ENCODE data around the gene IQGAP2. TPM values are rescaled to one million over a fixed set of nuclear protein-coding genes. Genes with fewer than 3 reads are reported as not detected.

The IQGAP2 gene
- total and polyA plus RNA-seq, 5 donors, result 3.0 to 9.2 (median 6.2) TPM

GRCh38 chr5:76494201-76494600, 91.1 kb downstream of the IQGAP2 start:
- Histone ChIP-seq H3K27me3 (ENCODE audit: control insufficient read depth, insufficient read depth) (no peaks in the 10 kb centered on the region), H3K27ac (ENCODE audit: low read length) (no peak overlapping the region), H3K9me3 (ENCODE audit: control insufficient read depth, low read length) (no peaks in the 10 kb centered on the region), H3K4me1 (ENCODE audit: control insufficient read depth, insufficient read depth, low read length) (no peaks in the 10 kb centered on the region), H3K4me3 (ENCODE audit: low read length) (no peak overlapping the region)
- intact Hi-C loops (cut with DNase I), result no loop called here
- WGBS, result 80% methylated on average over 4 of the region's 4 CpGs
- ATAC-seq, result no peak
- no peak for DNase-seq

GRCh38 chr5:76495870-76496269, 92.8 kb downstream of the IQGAP2 start:
- no peaks in the 10 kb centered on the region for H3K27me3 ChIP-seq (ENCODE audit: control insufficient read depth, insufficient read depth)
- no peak for ATAC-seq
- H3K4me1 ChIP-seq (ENCODE audit: control insufficient read depth, insufficient read depth, low read length), result no peaks in the 10 kb centered on the region
- H3K9me3 ChIP-seq (ENCODE audit: control insufficient read depth, low read length), result no peaks in the 10 kb centered on the region
- intact Hi-C loops (cut with DNase I), result no loop called here
- H3K27ac ChIP-seq (ENCODE audit: low read length), result no peak overlapping the region
- no peak for DNase-seq
- WGBS, result 80% methylated on average over 4 of the region's 4 CpGs
- H3K4me3 ChIP-seq (ENCODE audit: low read length), result no peak overlapping the region

DNA sequence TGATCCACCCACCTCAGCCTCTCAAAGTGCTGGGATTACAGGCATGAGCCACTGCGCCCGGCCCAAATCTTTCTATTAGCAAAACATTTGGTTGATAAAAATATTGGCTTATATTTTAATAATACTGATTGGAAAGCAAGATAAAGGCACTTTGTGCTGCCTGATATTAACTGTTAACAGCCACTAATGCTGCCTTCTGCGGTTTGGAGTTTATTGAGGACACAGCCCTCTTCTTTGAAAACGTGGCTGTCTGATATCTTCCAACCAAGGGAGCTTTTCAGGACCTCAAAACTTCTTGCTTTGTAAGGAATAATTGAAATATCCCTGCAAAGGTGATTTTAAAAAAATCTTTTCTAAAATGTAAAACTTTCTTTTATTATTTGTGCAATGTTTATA, 94.0 kb downstream of the IQGAP2 start:
- no peak for DNase-seq
- intact Hi-C loops (cut with DNase I), result no loop called here
- no peak for ATAC-seq
- WGBS, result 73% methylated on average over 4 of the region's 4 CpGs
- no peak overlapping the region for H3K4me3 ChIP-seq (ENCODE audit: low read length)
- H3K9me3 ChIP-seq (ENCODE audit: control insufficient read depth, low read length), result no peaks in the 10 kb centered on the region
- H3K4me1 ChIP-seq (ENCODE audit: control insufficient read depth, insufficient read depth, low read length), result no peaks in the 10 kb centered on the region
- H3K27ac ChIP-seq (ENCODE audit: low read length), result no peak overlapping the region
- H3K27me3 ChIP-seq (ENCODE audit: control insufficient read depth, insufficient read depth), result no peaks in the 10 kb centered on the region

DNA sequence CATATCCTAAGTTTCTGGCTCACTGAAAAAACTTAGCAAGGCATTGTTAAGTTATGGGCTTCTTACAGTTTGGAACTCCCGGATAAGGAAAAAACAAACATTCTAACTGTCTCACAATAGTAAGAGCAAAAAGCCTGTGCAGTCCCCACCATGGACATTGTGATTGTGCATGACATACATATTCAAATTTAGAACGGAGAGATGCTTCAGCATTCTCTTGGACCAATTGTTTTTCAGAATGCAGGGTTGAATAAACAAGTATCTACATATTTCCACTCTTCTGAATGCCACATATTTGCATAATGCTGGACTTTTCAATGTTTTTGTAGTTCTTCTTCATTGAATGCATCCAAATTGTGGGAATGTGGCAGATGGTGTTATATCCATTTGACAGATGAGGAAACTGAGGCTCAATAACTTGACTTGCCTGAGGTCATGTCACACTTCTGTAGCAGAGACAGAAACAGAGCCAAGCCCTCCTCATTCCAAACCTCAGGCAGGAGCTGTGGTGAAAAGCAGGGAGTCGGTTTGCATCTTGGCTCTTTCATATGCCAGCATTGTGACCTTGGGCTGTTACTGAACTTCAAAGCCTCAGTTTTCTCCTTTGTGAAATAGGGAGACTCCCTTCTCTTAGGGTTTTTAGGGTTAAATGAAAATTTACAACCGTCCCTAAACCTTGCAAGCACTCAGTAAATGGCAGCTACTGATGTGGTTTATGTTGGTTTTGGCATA, 95.1 kb downstream of the IQGAP2 start:
- no peak overlapping the region for H3K27ac ChIP-seq (ENCODE audit: low read length)
- ATAC-seq, result no peak
- H3K4me3 ChIP-seq (ENCODE audit: low read length), result no peak overlapping the region
- intact Hi-C loops (cut with DNase I), result no loop called here
- H3K27me3 ChIP-seq (ENCODE audit: control insufficient read depth, insufficient read depth), result no peaks in the 10 kb centered on the region
- H3K9me3 ChIP-seq (ENCODE audit: control insufficient read depth, low read length), result no peaks in the 10 kb centered on the region
- no peaks in the 10 kb centered on the region for H3K4me1 ChIP-seq (ENCODE audit: control insufficient read depth, insufficient read depth, low read length)
- no peak for DNase-seq
- WGBS, result 69% methylated on average over 4 of the region's 4 CpGs

GRCh38 chr5:76499507-76500161, 96.5 kb downstream of the IQGAP2 start:
- 89% methylated on average over 2 of the region's 2 CpGs for WGBS

DNA sequence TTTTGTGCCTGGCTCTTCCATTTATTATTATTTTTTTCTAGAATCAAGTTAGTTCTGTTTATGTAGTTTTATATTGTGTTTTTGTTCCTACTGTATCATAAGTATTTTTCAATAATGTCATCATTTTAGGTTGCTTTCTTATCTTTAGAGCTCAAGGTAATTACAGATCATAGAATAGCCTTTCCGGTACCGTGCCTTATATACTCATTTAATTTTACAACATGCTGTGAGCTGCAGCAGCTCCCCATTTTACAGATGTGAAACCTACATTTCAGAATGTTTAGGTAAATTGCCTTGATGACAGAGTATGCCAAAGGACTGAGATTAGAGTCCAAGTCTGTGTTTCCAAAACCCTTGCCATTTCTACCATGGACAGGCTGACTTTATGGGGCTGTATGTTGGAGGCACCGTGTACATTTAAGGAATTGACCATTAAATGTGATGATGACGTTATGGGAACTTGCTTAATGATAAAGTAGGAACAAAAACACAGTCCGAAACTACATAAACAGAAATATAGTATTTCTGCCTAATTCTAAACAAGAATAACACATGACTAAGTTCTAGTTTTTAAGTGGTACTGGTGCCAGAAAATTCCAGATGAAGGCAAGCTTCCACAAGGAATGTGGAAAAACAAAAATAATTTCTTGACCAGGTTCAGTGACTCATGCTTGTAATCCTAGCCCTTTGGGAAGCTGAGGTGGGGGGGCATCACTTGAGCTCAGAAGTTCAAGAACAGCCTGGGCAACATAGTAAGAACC, 97.7 kb downstream of the IQGAP2 start:
- DNase-seq (no peak), ATAC-seq (no peak)
- intact Hi-C loops (cut with DNase I), result no loop called here
- no peak overlapping the region for H3K27ac ChIP-seq (ENCODE audit: low read length)
- H3K9me3 ChIP-seq (ENCODE audit: control insufficient read depth, low read length), result no peaks in the 10 kb centered on the region
- WGBS, result 76% methylated on average over 5 of the region's 5 CpGs
- no peak overlapping the region for H3K4me3 ChIP-seq (ENCODE audit: low read length)
- no peaks in the 10 kb centered on the region for H3K4me1 ChIP-seq (ENCODE audit: control insufficient read depth, insufficient read depth, low read length)
- no peaks in the 10 kb centered on the region for H3K27me3 ChIP-seq (ENCODE audit: control insufficient read depth, insufficient read depth)

More at GRCh38 chr5:76499507-76500161, 96.5 kb downstream of the IQGAP2 start:
- intact Hi-C loops (cut with DNase I), result no loop called here
- H3K4me3 ChIP-seq (ENCODE audit: low read length), result no peak overlapping the region
- no peaks in the 10 kb centered on the region for H3K27me3 ChIP-seq (ENCODE audit: control insufficient read depth, insufficient read depth)
- no peaks in the 10 kb centered on the region for H3K4me1 ChIP-seq (ENCODE audit: control insufficient read depth, insufficient read depth, low read length)
- ATAC-seq (no peak), DNase-seq (no peak)
- H3K27ac ChIP-seq (ENCODE audit: low read length), result no peak overlapping the region
- no peaks in the 10 kb centered on the region for H3K9me3 ChIP-seq (ENCODE audit: control insufficient read depth, low read length)

- ATAC-seq, result no peak
- no peaks in the 10 kb centered on the region for H3K27me3 ChIP-seq (ENCODE audit: control insufficient read depth, insufficient read depth)
- H3K4me3 ChIP-seq (ENCODE audit: low read length), result no peak overlapping the region
- no peaks in the 10 kb centered on the region for H3K9me3 ChIP-seq (ENCODE audit: control insufficient read depth, low read length)
- 89% methylated on average over 4 of the region's 4 CpGs for WGBS
- no peak overlapping the region for H3K27ac ChIP-seq (ENCODE audit: low read length)
- no peak for DNase-seq
- intact Hi-C loops (cut with DNase I), result no loop called here
- H3K4me1 ChIP-seq (ENCODE audit: control insufficient read depth, insufficient read depth, low read length), result no peaks in the 10 kb centered on the region
These were observed 100.8 kb downstream of the IQGAP2 start for GRCh38 chr5:76503929-76504328.

DNA sequence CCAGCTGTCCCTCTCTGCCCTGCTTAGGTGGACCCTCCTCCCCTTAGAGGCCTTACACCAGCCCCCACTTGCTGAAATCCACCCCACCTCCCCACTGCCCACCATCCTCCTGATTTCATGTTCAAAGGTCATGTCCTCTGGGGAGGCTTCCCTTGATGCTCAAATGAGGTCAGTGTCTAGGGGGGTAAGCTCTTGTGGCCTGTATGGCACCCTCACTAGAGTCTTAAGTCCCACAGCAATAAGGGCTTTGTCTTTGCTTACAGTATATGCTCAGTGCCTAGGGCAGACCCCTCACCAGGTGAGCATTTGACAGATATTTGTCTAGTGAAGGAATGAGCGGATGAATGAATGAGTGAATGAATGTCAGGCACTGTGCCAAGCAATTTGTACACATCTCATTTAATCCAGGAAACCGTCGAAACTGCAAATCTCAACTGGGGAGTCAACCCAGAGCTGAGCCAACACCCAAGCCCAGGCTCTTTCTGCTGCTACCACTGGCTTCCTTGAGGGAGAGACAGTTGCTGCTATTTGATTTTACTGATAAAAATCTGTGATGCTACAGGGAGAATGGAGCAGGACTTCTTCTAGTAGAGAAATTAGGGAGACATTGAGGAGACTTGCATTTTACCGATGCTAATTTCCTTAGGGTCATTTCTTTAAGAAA, 101.9 kb downstream of the IQGAP2 start:
- H3K4me3 ChIP-seq (ENCODE audit: low read length), result no peak overlapping the region
- DNase-seq, result no peak
- H3K27me3 ChIP-seq (ENCODE audit: control insufficient read depth, insufficient read depth), result no peaks in the 10 kb centered on the region
- H3K27ac ChIP-seq (ENCODE audit: low read length), result no peak overlapping the region
- ATAC-seq, result no peak
- intact Hi-C loops (cut with DNase I), result no loop called here
- no peaks in the 10 kb centered on the region for H3K4me1 ChIP-seq (ENCODE audit: control insufficient read depth, insufficient read depth, low read length)
- WGBS, result 82% methylated on average over 4 of the region's 4 CpGs
- H3K9me3 ChIP-seq (ENCODE audit: control insufficient read depth, low read length), result no peaks in the 10 kb centered on the region

- Histone ChIP-seq H3K4me3 (ENCODE audit: low read length) (no peak overlapping the region), H3K27me3 (ENCODE audit: control insufficient read depth, insufficient read depth) (no peaks in the 10 kb centered on the region), H3K27ac (ENCODE audit: low read length) (no peak overlapping the region), H3K9me3 (ENCODE audit: control insufficient read depth, low read length) (no peaks in the 10 kb centered on the region), H3K4me1 (ENCODE audit: control insufficient read depth, insufficient read depth, low read length) (no peaks in the 10 kb centered on the region)
- intact Hi-C loops (cut with DNase I), result no loop called here
- ATAC-seq (no peak), DNase-seq (no peak)
- 40% methylated on average over 1 of the region's 1 CpG for WGBS
These were observed 110.4 kb downstream of the IQGAP2 start for GRCh38 chr5:76513476-76513875.

- 43% methylated on average over 4 of the region's 4 CpGs for WGBS
- DNase-seq (no peak), ATAC-seq (no peak)
- no peaks in the 10 kb centered on the region for H3K9me3 ChIP-seq (ENCODE audit: control insufficient read depth, low read length)
- H3K4me3 ChIP-seq (ENCODE audit: low read length), result no peak overlapping the region
- H3K27me3 ChIP-seq (ENCODE audit: control insufficient read depth, insufficient read depth), result no peaks in the 10 kb centered on the region
- intact Hi-C loops (cut with DNase I), result no loop called here
- no peak overlapping the region for H3K27ac ChIP-seq (ENCODE audit: low read length)
- no peaks in the 10 kb centered on the region for H3K4me1 ChIP-seq (ENCODE audit: control insufficient read depth, insufficient read depth, low read length)
These were observed 111.2 kb downstream of the IQGAP2 start for GRCh38 chr5:76514292-76514691.

DNA sequence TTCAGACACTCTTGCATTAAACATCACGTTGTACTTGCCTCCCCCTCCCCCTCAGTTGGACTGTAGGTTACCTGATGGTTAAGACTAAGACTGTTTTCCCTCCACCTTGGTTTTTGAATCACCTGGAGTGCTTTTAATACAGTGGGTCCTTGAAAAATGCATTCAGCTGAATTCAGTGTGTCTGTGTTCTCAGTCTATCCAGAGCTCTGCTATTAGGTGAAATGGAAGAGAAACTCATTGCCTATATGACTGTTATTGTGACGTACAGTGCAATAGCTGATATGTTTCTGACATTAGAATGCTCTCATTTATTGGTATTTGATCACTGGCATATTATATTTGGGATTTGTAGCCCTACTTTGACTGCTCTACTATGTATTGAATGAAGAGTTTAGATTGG, 111.6 kb downstream of the IQGAP2 start:
- no peak for ATAC-seq
- H3K4me3 ChIP-seq (ENCODE audit: low read length), result no peak overlapping the region
- H3K27ac ChIP-seq (ENCODE audit: low read length), result no peak overlapping the region
- no peaks in the 10 kb centered on the region for H3K9me3 ChIP-seq (ENCODE audit: control insufficient read depth, low read length)
- WGBS, result 61% methylated on average over 2 of the region's 2 CpGs
- H3K27me3 ChIP-seq (ENCODE audit: control insufficient read depth, insufficient read depth), result no peaks in the 10 kb centered on the region
- no peak for DNase-seq
- H3K4me1 ChIP-seq (ENCODE audit: control insufficient read depth, insufficient read depth, low read length), result no peaks in the 10 kb centered on the region
- intact Hi-C loops (cut with DNase I), result no loop called here
